ENCODE data around the gene EMC9. TPM values are rescaled to one million over a fixed set of nuclear protein-coding genes. Genes with fewer than 3 reads are reported as not detected.

EMC9 gene
- total and polyA plus RNA-seq, 2 of the 8 experiments (the other 6 are each of a cell fraction or from before 2014, with no cell fraction given), result 38.4 to 47.2 TPM

- Histone ChIP-seq H3K4ac (replicated peaks; ENCODE audit: insufficient read length, low read depth, low read length) (no peak overlapping the region), H3K79me1 (ENCODE audit: low read depth, low read length) (peaks cover 5% of the 10 kb centered on the region; the same call in 1 of the 2 replicates), H3K18ac (ENCODE audit: extremely low read depth, low read length) (no peak overlapping the region), H3K4me3 (ENCODE audit: extremely low read depth in 1 of 4, insufficient read depth in 2 of 4, low read depth in 3 of 4, low read length in 4 of 4) (no peak overlapping the region), H3K27ac (ENCODE audit: low read depth, low read length) (no peak overlapping the region), H3K14ac (ENCODE audit: insufficient read length) (no peak overlapping the region), H3K9me3 (ENCODE audit: insufficient read depth in 2 of 2, low read depth in 1 of 2, low read length in 1 of 2) (no peaks in the 10 kb centered on the region), H3K23me2 (ENCODE audit: low read depth, low read length) (peaks cover 7% of the 10 kb centered on the region), H2BK12ac (ENCODE audit: low read depth, low read length) (no peak overlapping the region), H2BK120ac (replicated peaks; ENCODE audit: low read depth, low read length) (no peak overlapping the region), H3K4me2 (ENCODE audit: insufficient read depth in 1 of 2, low read depth in 2 of 2, low read length in 2 of 2) (no peak overlapping the region), H3K79me2 (ENCODE audit: control insufficient read depth in 1 of 2, insufficient read depth in 2 of 2, low read length in 2 of 2) (peaks cover 0 to 10% of the 10 kb centered on the region in 2 experiments; a peak in 2 of 4 replicates), H4K20me1 (replicated peaks in 1 of 2; ENCODE audit: control insufficient read depth in 1 of 2, insufficient read depth in 2 of 2, low read length in 2 of 2) (peaks cover 0 to 3% of the 10 kb centered on the region in 2 experiments), H3K36me3 (ENCODE audit: control insufficient read depth in 2 of 4, insufficient read depth in 4 of 4, low read length in 3 of 4) (peaks cover 14 to 34% (median 31%) of the 10 kb centered on the region in 4 experiments), H3K9ac (replicated peaks in 1 of 4; ENCODE audit: extremely low read depth in 1 of 4, low read depth in 3 of 4, low read length in 3 of 4) (no peak overlapping the region), H2BK20ac (ENCODE audit: low read length) (no peak overlapping the region), H4K8ac (ENCODE audit: extremely low read depth, insufficient read depth, low read length) (no peak overlapping the region), H3K27me3 (replicated peaks in 1 of 4; ENCODE audit: control insufficient read depth in 3 of 4, extremely low read depth in 1 of 4, insufficient read depth in 3 of 4, low read length in 3 of 4) (no peaks in the 10 kb centered on the region), H3K56ac (replicated peaks; ENCODE audit: insufficient read length, low read depth, low read length) (no peak overlapping the region), H3K23ac (ENCODE audit: insufficient read length) (no peak overlapping the region), H2AK5ac (ENCODE audit: low read depth, low read length) (no peak overlapping the region), H2BK5ac (ENCODE audit: low read depth, low read length) (no peak overlapping the region), H2AFZ (ENCODE audit: low read length) (no peak overlapping the region), H2BK15ac (ENCODE audit: low read length) (no peak overlapping the region), H4K5ac (ENCODE audit: insufficient read length, low read depth, low read length) (no peak overlapping the region), H3K4me1 (replicated peaks in 1 of 4; ENCODE audit: control insufficient read depth in 3 of 4, insufficient read depth in 4 of 4, low read length in 3 of 4) (peaks cover 0 to 4% (median 2%) of the 10 kb centered on the region in 4 experiments; a peak in 5 of 7 replicates), H4K91ac (replicated peaks; ENCODE audit: insufficient read length, low read length) (no peak overlapping the region)
- ChIA-PET POLR2A (ENCODE audit: partially characterized antibody) (interaction anchor here (0.9 to 7.1 kb wide), 10 partner anchors 11 to 96 kb away, joined by 3 to 125 read pairs (median 5); partner anchors contain the start of genes CHMP4A, EMC9, FITM1 and IRF9), CTCF (ENCODE audit: partially characterized antibody) (interaction anchor here (0.6 to 2.4 kb wide), 6 partner anchors 9 to 58 kb away, joined by 3 to 10 read pairs (median 4); no protein-coding TSS in a partner anchor)
- 92% methylated on average over 6 of the region's 6 CpGs; no CpG with 5 or more reads in 1 of the 2 experiments for WGBS, 2 experiments (ENCODE audit: extremely low coverage in 1 of 2, insufficient coverage in 1 of 2, insufficient read length in 1 of 2, insufficient replicate concordance in 2 of 2, low coverage in 1 of 2, low lambda C conversion rate in 2 of 2, missing lambda C conversion rate in 1 of 2)
- FAIRE-seq (no peak), DNase-seq (ENCODE audit: low read depth in 1 of 2, low spot score in 2 of 2) (no peak)
- TF ChIP-seq E2F6 (IDR thresholded peaks at IDR 0.05), result no peak
Observed at GRCh38 chr14:24117179-24117578, 24.2 kb downstream of the EMC9 start.

All from H1 (cell line).